Loucy (cell line): ENCODE measurements around the gene CTDSPL.

Experiments
- CTCF ChIP-seq: fragments of 200-600 bp; sonication (generic); conservative IDR thresholded peaks from 2 replicates; pipeline ENCODE4 v1.5.1; 2014; ENCODE audit warnings: mild to moderate bottlenecking, antibody characterized with exemption, low read length
- EZH2phosphoT487 ChIP-seq: fragments of 200-600 bp; IDR thresholded peaks from 2 replicates; pipeline ENCODE4 v1.6.1; 2018; ENCODE audit warnings: antibody characterized with exemption, mild to moderate bottlenecking, moderate library complexity, borderline replicate concordance

- TF ChIP-seq CTCF (peak; percentile 72), EZH2phosphoT487 (no peak)
Observed at GRCh38 chr3:38004415-38005075, 142.9 kb downstream of the CTDSPL start.
